Common myeloid progenitor, CD34-positive (primary cell): ENCODE results near the gene CABP7.

Experiments
- CTCF ChIA-PET: fragments of 350-600 bp; sonication (Branson Sonifier 250); formaldehyde crosslinking; loops from one replicate; lab custom pipeline; 2021; ENCODE audit warnings: antibody characterized with exemption; lab: Charles Lee
- POLR2A ChIA-PET: fragments of 350-600 bp; sonication (Branson Sonifier 250); formaldehyde crosslinking; loops from one replicate; lab custom pipeline; 2021; ENCODE audit warnings: antibody characterized with exemption; lab: Charles Lee
- DNase-seq, 3 donors: peaks; one replicate each; pipeline versions ENCODE4 v3.0.0 to v3.0.0-alpha.2; 2013
- H3K27ac ChIP-seq, 2 experiments: 1 replicate in 1 of 2; 2 replicates in 1 of 2; pipeline ENCODE4 v1.7.0; 2013; ENCODE audit warnings: inconsistent platforms in 2 of 2, low read length in 2 of 2, mild to moderate bottlenecking in 2 of 2, low read depth in 1 of 2, moderate library complexity in 1 of 2; ENCODE audit not compliant: severe bottlenecking in 2 of 2, insufficient read depth in 1 of 2, poor library complexity in 1 of 2
- H3K27me3 ChIP-seq, 5 experiments: replicated peaks in 2 of 5; 1 replicate in 3 of 5; 2 replicates in 2 of 5; pipeline versions ENCODE4 v1.6.1 to v1.7.0; 2013; ENCODE audit warnings: low read length in 4 of 5, mild to moderate bottlenecking in 2 of 5, moderate library complexity in 2 of 5, inconsistent platforms in 1 of 5; ENCODE audit not compliant: insufficient read depth in 5 of 5, control insufficient read depth in 4 of 5
- H3K36me3 ChIP-seq, 4 experiments: 1 replicate in 2 of 4; 2 replicates in 2 of 4; pipeline versions ENCODE4 v1.6.1 to v1.7.0; 2013; ENCODE audit warnings: low read length in 3 of 4, control low read depth in 1 of 4, mild to moderate bottlenecking in 1 of 4; ENCODE audit not compliant: control insufficient read depth in 4 of 4, insufficient read depth in 4 of 4
- H3K4me1 ChIP-seq, 4 experiments: 1 replicate in 3 of 4; 2 replicates in 1 of 4; pipeline versions ENCODE4 v1.6.1 to v1.7.1; 2013; ENCODE audit warnings: low read length in 3 of 4, mild to moderate bottlenecking in 3 of 4, control low read depth in 1 of 4, inconsistent platforms in 1 of 4, moderate library complexity in 1 of 4; ENCODE audit not compliant: control insufficient read depth in 4 of 4, insufficient read depth in 4 of 4; ENCODE audit errors: control extremely low read depth in 1 of 4
- H3K4me3 ChIP-seq, 7 experiments: 1 replicate in 4 of 7; 2 replicates in 3 of 7; pipeline versions ENCODE4 v1.5.1 to v1.7.0; 2013; ENCODE audit warnings: mild to moderate bottlenecking in 7 of 7, low read length in 6 of 7, moderate library complexity in 6 of 7, inconsistent platforms in 2 of 7, low read depth in 2 of 7, control low read depth in 1 of 7; ENCODE audit not compliant: insufficient read depth in 4 of 7, control insufficient read depth in 1 of 7; ENCODE audit errors: extremely low read depth in 1 of 7
- H3K9me3 ChIP-seq, 5 experiments: 1 replicate in 4 of 5; 2 replicates in 1 of 5; pipeline versions ENCODE4 v1.6.1 to v1.7.1; 2013; ENCODE audit warnings: low read length in 4 of 5, mild to moderate bottlenecking in 2 of 5, inconsistent platforms in 1 of 5, low read depth in 1 of 5, moderate library complexity in 1 of 5; ENCODE audit not compliant: control insufficient read depth in 4 of 5, insufficient read depth in 2 of 5; ENCODE audit errors: control extremely low read depth in 1 of 5
- WGBS: methylation state at CpG from one replicate; pipeline ENCODE4 v1.1.5; 2013; ENCODE audit not compliant: insufficient coverage; 5-methylcytosine and 5-hydroxymethylcytosine counted together

CABP7 gene

GRCh38 chr22:29713156-29713727, 6.6 kb upstream of the CABP7 start:
- POLR2A ChIA-PET, result no interaction called here
- WGBS, result 76% methylated on average over 7 of the region's 8 CpGs

GRCh38 chr22:29715240-29715639, 4.6 kb upstream of the CABP7 start:
- POLR2A ChIA-PET, result no interaction called here
- Histone ChIP-seq H3K27me3 (peaks cover 0 to 52% (median 23%) of the 10 kb centered on the region in 5 experiments), H3K36me3 (no peaks in the 10 kb centered on the region), H3K4me1 (peaks cover 0 to 8% (median 3%) of the 10 kb centered on the region in 4 experiments), H3K9me3 (no peaks in the 10 kb centered on the region), H3K4me3 (no peak overlapping the region), H3K27ac (no peak overlapping the region)
- WGBS, result 73% methylated on average over 9 of the region's 13 CpGs
- DNase-seq, result no peak
- CTCF ChIA-PET, result interaction anchor here (1.3 to 1.7 kb wide), 2 partner anchors 25 to 27 kb away, joined by 3 to 4 read pairs; no protein-coding TSS in a partner anchor

More at GRCh38 chr22:29713156-29713727, 6.6 kb upstream of the CABP7 start:
- CTCF ChIA-PET, result no interaction called here
- H3K36me3 ChIP-seq, result no peaks in the 10 kb centered on the region
- H3K27me3 ChIP-seq, result peaks cover 0 to 42% (median 11%) of the 10 kb centered on the region in 5 experiments
- H3K9me3 ChIP-seq, result no peaks in the 10 kb centered on the region
- peaks cover 0 to 4% (median 0%) of the 10 kb centered on the region in 4 experiments for H3K4me1 ChIP-seq
- no peak for DNase-seq
- no peak overlapping the region for H3K27ac ChIP-seq
- no peak overlapping the region for H3K4me3 ChIP-seq

GRCh38 chr22:29715705-29716104, 4.1 kb upstream of the CABP7 start:
- 96% methylated on average over 3 of the region's 5 CpGs for WGBS
- DNase-seq, result no peak
- Histone ChIP-seq H3K27ac (no peak overlapping the region), H3K27me3 (peaks cover 0 to 57% (median 23%) of the 10 kb centered on the region in 5 experiments), H3K4me1 (peaks cover 0 to 11% (median 5%) of the 10 kb centered on the region in 4 experiments), H3K36me3 (no peaks in the 10 kb centered on the region), H3K4me3 (no peak overlapping the region), H3K9me3 (no peaks in the 10 kb centered on the region)
- CTCF ChIA-PET, result interaction anchor here (1.1 to 1.7 kb wide), 4 partner anchors 11 to 64 kb away, joined by 3 to 4 read pairs (median 3); no protein-coding TSS in a partner anchor
- POLR2A ChIA-PET, result no interaction called here

- peaks cover 0 to 14% (median 4%) of the 10 kb centered on the region in 4 experiments for H3K4me1 ChIP-seq
- no peaks in the 10 kb centered on the region for H3K36me3 ChIP-seq
- no peak overlapping the region for H3K27ac ChIP-seq
- H3K9me3 ChIP-seq, result no peaks in the 10 kb centered on the region
- ChIA-PET CTCF (interaction anchor here (0.6 to 2.2 kb wide), 5 partner anchors 10 to 63 kb away, joined by 3 to 12 read pairs (median 3); no protein-coding TSS in a partner anchor), POLR2A (no interaction called here)
- peak; percentile 47 to 76 (median 72) for DNase-seq
- no peak overlapping the region for H3K4me3 ChIP-seq
- H3K27me3 ChIP-seq, result peaks cover 0 to 66% (median 25%) of the 10 kb centered on the region in 5 experiments
- 70% methylated on average over 15 of the region's 16 CpGs for WGBS
Measured at GRCh38 chr22:29716814-29717545, 2.8 kb upstream of the CABP7 start.

GRCh38 chr22:29717789-29718188, 2.0 kb upstream of the CABP7 start:
- H3K4me1 ChIP-seq, result peaks cover 0 to 14% (median 4%) of the 10 kb centered on the region in 4 experiments
- H3K36me3 ChIP-seq, result no peaks in the 10 kb centered on the region
- no peak for DNase-seq
- no peaks in the 10 kb centered on the region for H3K9me3 ChIP-seq
- H3K27me3 ChIP-seq, result peaks cover 0 to 72% (median 22%) of the 10 kb centered on the region in 5 experiments
- no peak overlapping the region for H3K27ac ChIP-seq
- H3K4me3 ChIP-seq, result no peak overlapping the region
- ChIA-PET CTCF (interaction anchor here (0.6 to 2.2 kb wide), 4 partner anchors 9 to 285 kb away, joined by 3 to 12 read pairs (median 3); no protein-coding TSS in a partner anchor), POLR2A (interaction anchor here (0.6 kb wide), 1 partner anchor 56 kb away, joined by 5 read pairs; no protein-coding TSS in a partner anchor)
- 87% methylated on average over 3 of the region's 11 CpGs for WGBS

GRCh38 chr22:29718949-29719898, 579 bp upstream of the CABP7 start:
- peaks cover 0 to 81% (median 26%) of the 10 kb centered on the region in 5 experiments for H3K27me3 ChIP-seq
- DNase-seq, result no peak
- WGBS, result 49% methylated on average over 9 of the region's 24 CpGs
- H3K4me1 ChIP-seq, result peaks cover 0 to 14% (median 4%) of the 10 kb centered on the region in 4 experiments
- ChIA-PET CTCF (interaction anchor here (1.0 to 2.2 kb wide), 3 partner anchors 8 to 26 kb away, joined by 3 to 12 read pairs (median 3); no protein-coding TSS in a partner anchor), POLR2A (no interaction called here)
- H3K4me3 ChIP-seq, result peak overlapping the region in 1 of 7 experiments; percentile 28
- no peaks in the 10 kb centered on the region for H3K9me3 ChIP-seq
- no peaks in the 10 kb centered on the region for H3K36me3 ChIP-seq
- no peak overlapping the region for H3K27ac ChIP-seq
